Astrocyte of the cerebellum (primary cell): ENCODE data around the gene C20orf141.

Experiments
- DNase-seq: peaks from one replicate; pipeline ENCODE4 v3.0.0-alpha.2; 2011; ENCODE audit warnings: low read depth
- H3K4me3 ChIP-seq: 2 replicates; pipeline ENCODE4 v1.5.1; 2011; ENCODE audit warnings: mild to moderate bottlenecking, low read depth, low read length, moderate library complexity
- in situ Hi-C: cut with HindIII; loops from 2 replicates; pipeline ENCODE4 v1.10.0; 2017; ENCODE audit warnings: low sequenced_read_pairs
- TF ChIP-seq, protein P1 (sequence below): IDR thresholded peaks from 2 replicates; pipeline ENCODE4 v1.5.1; 2012; ENCODE audit warnings: low read length, low read depth, moderate library complexity, mild to moderate bottlenecking; ENCODE audit errors: missing control alignments

Gene C20orf141

DNA sequence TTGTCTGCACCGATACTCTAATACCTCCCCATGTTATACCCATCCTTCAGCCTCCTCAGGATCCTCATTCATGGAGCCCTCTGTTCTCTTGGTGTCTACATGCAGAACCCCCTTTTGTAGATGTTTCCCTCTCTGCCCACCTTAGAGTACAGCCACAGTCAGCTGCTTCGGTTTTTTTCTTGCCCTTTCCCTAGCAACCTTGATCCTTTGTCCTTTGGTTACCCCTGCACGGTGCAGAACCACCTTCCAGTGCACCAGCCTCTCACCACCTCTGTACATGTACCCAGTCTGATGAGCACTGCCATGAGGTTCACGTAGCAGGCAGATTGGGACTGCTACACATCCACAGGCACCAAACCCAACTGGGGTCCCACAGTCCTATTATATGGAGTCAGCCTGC lies 33.0 kb downstream of the C20orf141 start:
- in situ Hi-C loops = no loop called here
- no peak overlapping the region for H3K4me3 ChIP-seq
- TF ChIP-seq, protein P1, sequence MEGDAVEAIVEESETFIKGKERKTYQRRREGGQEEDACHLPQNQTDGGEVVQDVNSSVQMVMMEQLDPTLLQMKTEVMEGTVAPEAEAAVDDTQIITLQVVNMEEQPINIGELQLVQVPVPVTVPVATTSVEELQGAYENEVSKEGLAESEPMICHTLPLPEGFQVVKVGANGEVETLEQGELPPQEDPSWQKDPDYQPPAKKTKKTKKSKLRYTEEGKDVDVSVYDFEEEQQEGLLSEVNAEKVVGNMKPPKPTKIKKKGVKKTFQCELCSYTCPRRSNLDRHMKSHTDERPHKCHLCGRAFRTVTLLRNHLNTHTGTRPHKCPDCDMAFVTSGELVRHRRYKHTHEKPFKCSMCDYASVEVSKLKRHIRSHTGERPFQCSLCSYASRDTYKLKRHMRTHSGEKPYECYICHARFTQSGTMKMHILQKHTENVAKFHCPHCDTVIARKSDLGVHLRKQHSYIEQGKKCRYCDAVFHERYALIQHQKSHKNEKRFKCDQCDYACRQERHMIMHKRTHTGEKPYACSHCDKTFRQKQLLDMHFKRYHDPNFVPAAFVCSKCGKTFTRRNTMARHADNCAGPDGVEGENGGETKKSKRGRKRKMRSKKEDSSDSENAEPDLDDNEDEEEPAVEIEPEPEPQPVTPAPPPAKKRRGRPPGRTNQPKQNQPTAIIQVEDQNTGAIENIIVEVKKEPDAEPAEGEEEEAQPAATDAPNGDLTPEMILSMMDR = no peak
- DNase-seq = no peak

DNA sequence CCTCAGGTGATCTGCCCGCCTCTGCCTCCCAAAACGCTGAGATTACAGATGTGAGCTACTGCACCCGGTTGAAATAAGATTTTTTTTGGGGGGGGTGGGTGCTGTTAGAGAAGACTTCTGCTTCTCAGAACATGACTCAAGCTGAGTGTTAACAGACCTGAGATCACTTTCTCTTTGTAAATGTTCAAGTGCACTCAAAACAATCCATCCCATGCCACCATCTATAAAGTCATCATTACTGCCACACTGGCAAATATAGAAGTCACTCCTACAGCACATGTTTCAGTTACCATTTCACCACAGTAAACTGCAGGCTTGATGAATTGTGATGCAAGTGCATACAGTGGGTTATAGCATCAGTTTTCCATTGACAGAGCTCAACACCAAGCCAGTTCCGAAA lies 34.7 kb downstream of the C20orf141 start:
- H3K4me3 ChIP-seq = no peak overlapping the region
- DNase-seq = no peak
- TF ChIP-seq, protein P1 = no peak
- in situ Hi-C loops = no loop called here

DNA sequence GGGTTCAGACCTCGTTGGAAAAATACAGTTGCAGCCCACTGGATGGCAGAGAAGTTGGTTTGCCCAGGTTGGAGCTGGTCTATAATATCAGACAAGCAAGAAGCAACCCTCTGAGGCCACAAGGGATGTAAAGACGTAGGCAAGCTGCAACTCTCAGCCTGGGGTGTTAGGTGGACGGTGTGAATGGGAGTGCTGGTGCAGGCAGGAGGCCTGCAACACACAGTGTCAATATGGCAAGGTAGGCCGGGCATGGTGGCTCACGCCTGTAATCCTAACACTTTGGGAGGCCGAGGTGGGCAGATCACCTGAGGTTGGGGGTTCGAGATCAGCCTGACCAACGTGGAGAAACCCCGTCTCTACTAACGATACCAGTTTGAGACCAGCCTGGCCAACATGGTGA lies 36.3 kb downstream of the C20orf141 start:
- in situ Hi-C loops = no loop called here
- H3K4me3 ChIP-seq = no peak overlapping the region
- DNase-seq = no peak
- TF ChIP-seq, protein P1 = no peak

DNA sequence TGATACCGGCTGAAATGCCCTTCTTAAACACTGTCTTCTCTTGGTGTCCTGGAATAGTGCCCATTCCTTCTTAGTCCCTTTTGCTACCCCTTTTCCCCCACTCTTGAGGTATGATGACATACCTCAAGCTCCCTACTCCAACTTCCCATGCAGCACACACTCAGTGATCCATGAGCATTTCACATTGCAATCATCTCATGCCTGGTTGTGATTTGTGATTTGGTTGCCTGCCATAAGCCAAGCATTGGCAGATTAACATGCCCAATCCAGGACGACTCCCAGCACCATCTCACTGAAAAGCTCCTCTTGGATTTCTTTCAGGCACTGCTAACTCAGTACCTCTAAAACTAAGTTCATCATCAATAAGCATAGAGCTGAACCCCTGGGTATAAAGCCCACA lies 43.8 kb downstream of the C20orf141 start:
- in situ Hi-C loops = no loop called here

DNA sequence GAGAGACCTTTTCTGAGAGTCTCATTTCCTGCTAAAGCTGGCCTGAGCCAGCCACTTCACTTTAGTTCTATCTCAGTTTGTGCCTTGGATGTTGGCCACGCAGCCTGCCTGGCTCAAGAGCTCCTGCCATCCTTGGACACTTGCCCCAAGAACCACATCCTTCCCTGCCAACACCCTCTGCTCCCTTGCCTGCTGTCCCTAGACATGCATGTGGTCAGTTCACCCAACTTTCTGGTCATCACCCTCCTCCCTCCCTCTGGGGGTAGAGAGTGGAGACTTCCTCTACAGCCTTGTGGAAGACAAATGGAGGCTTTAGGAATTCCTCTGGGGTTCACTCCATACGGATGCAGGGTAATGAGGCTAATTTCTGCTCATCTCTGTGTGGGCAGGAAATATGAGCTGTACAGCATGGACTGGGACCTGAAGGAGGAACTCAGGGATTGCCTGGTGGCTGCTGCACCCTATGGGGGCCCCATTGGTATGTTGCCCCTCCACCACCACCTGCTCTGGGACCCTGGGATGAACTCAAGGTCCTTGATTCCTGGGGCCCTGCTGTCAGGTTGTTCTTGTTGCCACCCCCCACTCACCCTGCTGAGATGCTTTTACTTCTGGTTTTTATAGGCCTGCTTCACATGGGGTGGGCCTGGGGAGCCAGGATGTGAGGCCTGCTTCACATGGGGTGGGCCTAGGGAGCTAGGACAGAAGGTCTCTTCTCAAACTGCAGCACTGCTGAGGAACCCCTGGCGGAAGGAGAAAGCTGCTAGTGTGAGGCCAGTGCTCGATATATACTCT lies 44.7 kb downstream of the C20orf141 start:
- no peak for DNase-seq
- no peak overlapping the region for H3K4me3 ChIP-seq
- in situ Hi-C loops = no loop called here
- TF ChIP-seq, protein P1 = no peak

More for the DNA sequence above, 43.8 kb downstream of the C20orf141 start:
- no peak for DNase-seq
- H3K4me3 ChIP-seq = no peak overlapping the region
- TF ChIP-seq, protein P1 = no peak

DNA sequence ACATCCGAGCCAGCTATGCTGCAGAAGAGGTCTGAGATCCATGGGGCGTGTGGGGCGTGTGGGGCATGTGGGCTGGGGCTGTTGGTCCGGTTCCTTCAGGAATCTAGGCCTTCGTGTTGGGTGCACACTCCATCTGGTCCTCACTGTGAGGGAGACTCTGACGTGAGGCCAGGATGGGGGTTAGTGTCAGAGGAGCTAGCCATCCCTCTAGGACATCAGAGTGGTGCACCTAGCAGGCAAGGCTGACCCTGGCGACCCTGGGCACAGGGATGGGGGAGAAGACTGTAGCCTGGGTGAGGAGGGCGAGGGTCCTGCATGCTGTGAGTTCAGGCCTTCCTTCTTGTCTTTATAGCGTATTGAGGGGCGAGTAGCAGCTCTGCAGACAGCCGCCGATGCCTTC lies 49.8 kb downstream of the C20orf141 start:
- no peak for DNase-seq
- in situ Hi-C loops = no loop called here
- no peak overlapping the region for H3K4me3 ChIP-seq
- TF ChIP-seq, protein P1 = no peak
